ENCODE data around the gene EIF3J. TPM values are rescaled to one million over a fixed set of nuclear protein-coding genes. Genes with fewer than 3 reads are reported as not detected.

Gene EIF3J
- total and polyA plus RNA-seq, 10 of the 15 experiments (the other 5 are each of a cell fraction or from before 2014, with no cell fraction given) = 34.7 to 126 (median 64.1) TPM

DNA sequence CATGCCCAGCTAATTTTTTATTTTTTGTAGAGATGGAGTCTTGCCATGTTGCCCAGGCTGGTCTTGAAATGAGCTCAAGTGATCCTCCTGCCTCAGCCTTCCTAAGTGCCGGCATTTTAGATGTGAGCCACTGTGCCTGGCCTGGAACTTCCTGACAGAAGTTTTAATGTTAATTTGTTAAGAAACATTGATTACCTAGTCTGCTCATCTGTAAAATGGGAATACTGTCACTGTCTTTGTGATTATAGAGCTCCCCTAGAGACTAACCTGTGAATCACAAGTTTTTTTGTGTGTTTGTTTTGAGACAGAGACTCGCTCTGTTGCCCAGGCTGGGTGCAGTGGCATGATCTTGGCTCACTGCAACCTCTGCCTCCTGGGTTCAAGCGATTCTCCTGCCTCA is 4.3 kb upstream of the EIF3J start:
- POLR2A ChIA-PET = interaction anchor here (0.7 to 1.5 kb wide), 2 partner anchors 14 to 126 kb away, joined by 3 read pairs; no protein-coding TSS in a partner anchor
- WGBS (ENCODE audit: insufficient coverage, insufficient replicate concordance, low lambda C conversion rate, missing lambda C conversion rate) = 67% methylated on average over 3 of the region's 3 CpGs
- no peak overlapping the region for H3K4me2 ChIP-seq (ENCODE audit: control insufficient read depth, insufficient read depth)

More for the DNA sequence above, 4.3 kb upstream of the EIF3J start:
- DNase-seq (ENCODE audit: low read depth, low spot score) (no peak), FAIRE-seq (no peak), ATAC-seq (no peak)
- Histone ChIP-seq H3K27me3 (replicated peaks in 1 of 2; ENCODE audit: control insufficient read depth in 2 of 2, insufficient read depth in 2 of 2, low read length in 1 of 2) (no peaks in the 10 kb centered on the region), H3K27ac (ENCODE audit: control insufficient read depth, insufficient read depth) (no peak overlapping the region), H3K4me1 (ENCODE audit: control insufficient read depth, insufficient read depth, low read length) (peaks cover 4% of the 10 kb centered on the region; the same call in 1 of the 2 replicates), H4K20me1 (ENCODE audit: control insufficient read depth, insufficient read depth) (no peaks in the 10 kb centered on the region), H3K9me3 (replicated peaks; ENCODE audit: control insufficient read depth, insufficient read depth, low read length) (no peaks in the 10 kb centered on the region), H3K36me3 (ENCODE audit: control insufficient read depth in 2 of 2, insufficient read depth in 2 of 2, low read length in 1 of 2) (no peaks in the 10 kb centered on the region), H3K4me3 (no peak overlapping the region), H2AFZ (ENCODE audit: control insufficient read depth, low read depth, low read length) (no peak overlapping the region), H3K79me2 (ENCODE audit: control insufficient read depth, insufficient read depth, low read length) (peaks cover 14% of the 10 kb centered on the region), H3K9ac (ENCODE audit: control insufficient read depth, insufficient read depth, low read length) (no peak overlapping the region)
- RAD21 ChIA-PET (ENCODE audit: unreplicated experiment) = interaction anchor here (0.6 to 1.4 kb wide), 3 partner anchors 14 to 86 kb away, joined by 3 to 6 read pairs (median 4); no protein-coding TSS in a partner anchor
- in situ Hi-C loops (cut with MboI) (no loop called here), intact Hi-C loops (cut with micrococcal nuclease; ENCODE audit: unreplicated experiment) (no loop called here)
- CTCF ChIA-PET = interaction anchor here (0.6 to 2.0 kb wide), 6 partner anchors 8 to 778 kb away, joined by 3 to 11 read pairs (median 3); no protein-coding TSS in a partner anchor
- SMC1A ChIA-PET (ENCODE audit: uncharacterized antibody, unreplicated experiment) = interaction anchor here (1.0 to 2.2 kb wide), 4 partner anchors 10 to 207 kb away, joined by 3 to 6 read pairs (median 4); no protein-coding TSS in a partner anchor
- BruUV-seq (replicated peaks) = no TSS peak
- TF ChIP-seq, protein P1, sequence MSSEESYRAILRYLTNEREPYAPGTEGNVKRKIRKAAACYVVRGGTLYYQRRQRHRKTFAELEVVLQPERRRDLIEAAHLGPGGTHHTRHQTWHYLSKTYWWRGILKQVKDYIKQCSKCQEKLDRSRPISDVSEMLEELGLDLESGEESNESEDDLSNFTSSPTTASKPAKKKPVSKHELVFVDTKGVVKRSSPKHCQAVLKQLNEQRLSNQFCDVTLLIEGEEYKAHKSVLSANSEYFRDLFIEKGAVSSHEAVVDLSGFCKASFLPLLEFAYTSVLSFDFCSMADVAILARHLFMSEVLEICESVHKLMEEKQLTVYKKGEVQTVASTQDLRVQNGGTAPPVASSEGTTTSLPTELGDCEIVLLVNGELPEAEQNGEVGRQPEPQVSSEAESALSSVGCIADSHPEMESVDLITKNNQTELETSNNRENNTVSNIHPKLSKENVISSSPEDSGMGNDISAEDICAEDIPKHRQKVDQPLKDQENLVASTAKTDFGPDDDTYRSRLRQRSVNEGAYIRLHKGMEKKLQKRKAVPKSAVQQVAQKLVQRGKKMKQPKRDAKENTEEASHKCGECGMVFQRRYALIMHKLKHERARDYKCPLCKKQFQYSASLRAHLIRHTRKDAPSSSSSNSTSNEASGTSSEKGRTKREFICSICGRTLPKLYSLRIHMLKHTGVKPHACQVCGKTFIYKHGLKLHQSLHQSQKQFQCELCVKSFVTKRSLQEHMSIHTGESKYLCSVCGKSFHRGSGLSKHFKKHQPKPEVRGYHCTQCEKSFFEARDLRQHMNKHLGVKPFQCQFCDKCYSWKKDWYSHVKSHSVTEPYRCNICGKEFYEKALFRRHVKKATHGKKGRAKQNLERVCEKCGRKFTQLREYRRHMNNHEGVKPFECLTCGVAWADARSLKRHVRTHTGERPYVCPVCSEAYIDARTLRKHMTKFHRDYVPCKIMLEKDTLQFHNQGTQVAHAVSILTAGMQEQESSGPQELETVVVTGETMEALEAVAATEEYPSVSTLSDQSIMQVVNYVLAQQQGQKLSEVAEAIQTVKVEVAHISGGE (CRISPR knock-in tag; IDR thresholded peaks at IDR 0.05) = no peak
- no peak for TF ChIP-seq SIN3A (IDR thresholded peaks at IDR 0.05; ENCODE audit: low read depth, low read length)
- TF ChIP-seq CHD2 (IDR thresholded peaks at IDR 0.05; ENCODE audit: borderline replicate concordance, low read depth, low read length) = no peak
- no peak for TF ChIP-seq USF2 (IDR thresholded peaks at IDR 0.05; ENCODE audit: borderline replicate concordance, low read depth, low read length)
- TF ChIP-seq TAF1 (IDR thresholded peaks at IDR 0.05; ENCODE audit: borderline replicate concordance, low read depth, low read length) = no peak
- TF ChIP-seq, protein P2, sequence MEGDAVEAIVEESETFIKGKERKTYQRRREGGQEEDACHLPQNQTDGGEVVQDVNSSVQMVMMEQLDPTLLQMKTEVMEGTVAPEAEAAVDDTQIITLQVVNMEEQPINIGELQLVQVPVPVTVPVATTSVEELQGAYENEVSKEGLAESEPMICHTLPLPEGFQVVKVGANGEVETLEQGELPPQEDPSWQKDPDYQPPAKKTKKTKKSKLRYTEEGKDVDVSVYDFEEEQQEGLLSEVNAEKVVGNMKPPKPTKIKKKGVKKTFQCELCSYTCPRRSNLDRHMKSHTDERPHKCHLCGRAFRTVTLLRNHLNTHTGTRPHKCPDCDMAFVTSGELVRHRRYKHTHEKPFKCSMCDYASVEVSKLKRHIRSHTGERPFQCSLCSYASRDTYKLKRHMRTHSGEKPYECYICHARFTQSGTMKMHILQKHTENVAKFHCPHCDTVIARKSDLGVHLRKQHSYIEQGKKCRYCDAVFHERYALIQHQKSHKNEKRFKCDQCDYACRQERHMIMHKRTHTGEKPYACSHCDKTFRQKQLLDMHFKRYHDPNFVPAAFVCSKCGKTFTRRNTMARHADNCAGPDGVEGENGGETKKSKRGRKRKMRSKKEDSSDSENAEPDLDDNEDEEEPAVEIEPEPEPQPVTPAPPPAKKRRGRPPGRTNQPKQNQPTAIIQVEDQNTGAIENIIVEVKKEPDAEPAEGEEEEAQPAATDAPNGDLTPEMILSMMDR (IDR thresholded peaks at IDR 0.05 in 2 of 3, conservative IDR thresholded peaks at IDR 0.05 in 1 of 3; ENCODE audit: control insufficient read depth in 2 of 3, extremely low read depth in 1 of 3, insufficient read depth in 1 of 3, low read depth in 3 of 3, low read length in 3 of 3) = peak in 2 of 3 experiments; percentile 33 to 39; a peak in 3 of 6 replicates
- TF ChIP-seq, protein P3, sequence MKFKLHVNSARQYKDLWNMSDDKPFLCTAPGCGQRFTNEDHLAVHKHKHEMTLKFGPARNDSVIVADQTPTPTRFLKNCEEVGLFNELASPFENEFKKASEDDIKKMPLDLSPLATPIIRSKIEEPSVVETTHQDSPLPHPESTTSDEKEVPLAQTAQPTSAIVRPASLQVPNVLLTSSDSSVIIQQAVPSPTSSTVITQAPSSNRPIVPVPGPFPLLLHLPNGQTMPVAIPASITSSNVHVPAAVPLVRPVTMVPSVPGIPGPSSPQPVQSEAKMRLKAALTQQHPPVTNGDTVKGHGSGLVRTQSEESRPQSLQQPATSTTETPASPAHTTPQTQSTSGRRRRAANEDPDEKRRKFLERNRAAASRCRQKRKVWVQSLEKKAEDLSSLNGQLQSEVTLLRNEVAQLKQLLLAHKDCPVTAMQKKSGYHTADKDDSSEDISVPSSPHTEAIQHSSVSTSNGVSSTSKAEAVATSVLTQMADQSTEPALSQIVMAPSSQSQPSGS (IDR thresholded peaks at IDR 0.05; ENCODE audit: low read length) = no peak
- no peak for TF ChIP-seq NBN (IDR thresholded peaks at IDR 0.05)
- no peak for TF ChIP-seq BHLHE40 (IDR thresholded peaks at IDR 0.05; ENCODE audit: borderline replicate concordance in 1 of 2, low read depth in 2 of 2, low read length in 1 of 2)
- no peak for TF ChIP-seq ZNF207 (IDR thresholded peaks at IDR 0.05; ENCODE audit: borderline replicate concordance)
- TF ChIP-seq SMARCA5 (IDR thresholded peaks at IDR 0.05) = peak; percentile 45; the same call in 1 of the 2 replicates
- TF ChIP-seq KDM1A (IDR thresholded peaks at IDR 0.05; ENCODE audit: borderline replicate concordance) = no peak
- no peak for TF ChIP-seq KLF5 (IDR thresholded peaks at IDR 0.05; ENCODE audit: partially characterized antibody)

All from GM12878 (cell line).